HG03025 (cell line): ENCODE data around the gene ZNF526.

ENCODE experiments used
- ATAC-seq: cut with Tn5 transposase; IDR thresholded peaks from one replicate; pipeline ENCODE4 v1.9.1; 2021; ENCODE audit warnings: mild to moderate bottlenecking, moderate library complexity; ENCODE audit not compliant: unreplicated experiment, low FRiP score

ZNF526 gene

GRCh38 chr19:42220751-42221097, 612 bp downstream of the ZNF526 start:
- ATAC-seq: no peak

GRCh38 chr19:42224940-42225717, 5.0 kb downstream of the ZNF526 start:
- ATAC-seq: no peak

DNA sequence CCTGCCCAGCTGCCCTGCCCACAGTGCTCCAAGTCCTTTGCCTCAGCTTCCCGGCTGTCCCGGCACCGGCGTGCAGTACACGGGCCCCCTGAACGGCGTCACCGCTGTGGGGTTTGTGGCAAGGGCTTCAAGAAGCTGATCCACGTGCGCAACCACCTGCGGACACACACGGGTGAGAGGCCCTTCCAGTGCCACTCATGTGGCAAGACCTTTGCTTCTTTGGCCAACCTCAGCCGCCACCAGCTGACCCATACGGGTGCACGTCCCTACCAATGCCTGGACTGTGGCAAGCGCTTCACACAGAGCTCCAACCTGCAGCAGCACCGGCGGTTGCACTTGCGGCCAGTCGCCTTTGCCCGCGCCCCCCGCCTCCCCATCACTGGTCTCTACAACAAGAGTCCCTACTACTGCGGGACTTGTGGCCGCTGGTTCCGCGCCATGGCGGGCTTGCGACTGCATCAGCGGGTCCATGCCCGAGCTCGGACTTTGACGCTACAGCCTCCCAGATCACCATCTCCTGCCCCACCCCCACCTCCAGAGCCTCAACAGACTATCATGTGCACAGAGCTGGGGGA, 5.7 kb downstream of the ZNF526 start:
- ATAC-seq: no peak

DNA sequence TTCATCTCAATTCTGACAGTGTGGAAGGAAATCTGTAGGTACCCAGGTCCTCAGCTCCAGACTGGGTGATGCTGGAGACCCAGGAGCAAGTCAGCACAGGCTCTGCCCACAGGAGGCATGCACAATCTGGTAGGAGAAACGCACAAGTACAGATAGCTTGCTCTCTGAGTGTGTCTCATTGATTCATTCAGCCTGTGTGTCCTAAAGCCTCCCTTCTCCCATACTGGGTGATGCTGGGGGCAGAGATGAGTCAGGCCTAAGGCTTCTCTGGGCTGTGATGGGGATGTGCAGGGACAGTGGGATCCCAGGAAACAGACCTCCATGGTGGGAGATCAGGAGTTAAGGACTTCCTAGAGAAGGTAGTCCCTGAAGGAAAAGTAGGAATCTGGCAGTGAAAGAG, 6.8 kb downstream of the ZNF526 start:
- no peak for ATAC-seq

GRCh38 chr19:42228641-42229040, 8.5 kb downstream of the ZNF526 start:
- no peak for ATAC-seq

- no peak for ATAC-seq
These were observed 9.3 kb downstream of the ZNF526 start for GRCh38 chr19:42229301-42229854.

DNA sequence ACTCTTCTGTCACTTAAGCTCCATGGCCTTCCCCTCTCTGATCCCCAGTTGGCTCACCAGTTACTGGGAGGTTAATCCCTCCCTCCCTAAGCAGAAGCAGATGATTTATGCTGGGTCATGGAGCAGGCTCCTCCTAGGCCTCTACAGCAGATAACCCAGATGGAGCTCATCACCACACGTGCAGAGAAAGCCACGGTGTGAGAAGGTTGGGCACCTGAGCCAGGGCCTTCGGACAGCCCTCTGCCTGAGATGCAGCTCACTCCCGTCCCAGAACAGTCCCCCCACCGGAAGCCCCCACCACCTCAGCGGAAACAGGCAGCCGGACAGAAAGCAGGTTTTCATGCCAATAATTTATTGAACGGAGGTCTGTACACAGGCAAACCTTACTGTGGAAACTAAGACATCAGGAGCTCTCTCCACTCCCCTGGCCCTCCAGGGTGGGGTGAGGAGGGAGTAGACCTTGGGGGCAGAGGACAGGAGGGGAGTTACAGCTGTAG, 9.8 kb downstream of the ZNF526 start:
- ATAC-seq: no peak

DNA sequence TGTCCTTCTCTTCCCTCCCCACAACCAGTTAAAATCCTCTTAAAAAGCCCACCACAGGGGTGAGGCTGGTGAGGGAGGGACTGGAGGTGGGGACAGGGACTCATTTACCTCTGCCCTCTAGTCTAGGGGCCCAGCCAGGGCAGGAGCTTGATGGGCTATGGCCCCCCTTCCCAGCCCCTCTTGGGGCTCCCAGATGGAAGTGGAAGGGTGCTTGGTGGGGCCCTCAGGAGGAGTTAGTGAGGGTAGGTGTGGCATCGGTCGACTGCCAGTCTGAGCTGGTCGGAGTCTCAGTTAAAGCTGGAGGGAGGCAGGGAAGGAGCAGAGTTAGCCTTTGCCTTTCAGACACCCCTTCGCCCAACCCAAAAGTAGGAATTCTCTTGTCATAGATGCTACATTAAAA, 10.5 kb downstream of the ZNF526 start:
- ATAC-seq: no peak

DNA sequence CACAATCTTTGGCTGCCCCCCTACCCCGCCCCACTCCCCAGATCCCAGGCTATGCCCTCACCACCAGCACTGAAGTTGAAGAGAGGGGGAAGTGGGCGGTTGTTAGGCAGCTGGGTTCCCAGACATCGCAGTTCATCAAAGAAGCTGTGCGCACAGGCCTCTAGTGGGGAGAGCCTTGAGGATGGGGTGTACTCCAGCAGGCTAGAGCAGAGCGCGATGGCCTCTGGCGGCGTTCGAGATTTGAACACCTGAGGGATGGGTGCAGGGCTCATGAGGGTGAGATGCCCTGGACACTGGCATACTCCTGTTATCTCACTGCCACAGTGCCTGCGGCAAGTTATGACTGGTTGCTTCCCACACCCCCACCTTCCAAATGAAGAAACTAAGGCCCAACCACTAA, 12.3 kb downstream of the ZNF526 start:
- no peak for ATAC-seq

DNA sequence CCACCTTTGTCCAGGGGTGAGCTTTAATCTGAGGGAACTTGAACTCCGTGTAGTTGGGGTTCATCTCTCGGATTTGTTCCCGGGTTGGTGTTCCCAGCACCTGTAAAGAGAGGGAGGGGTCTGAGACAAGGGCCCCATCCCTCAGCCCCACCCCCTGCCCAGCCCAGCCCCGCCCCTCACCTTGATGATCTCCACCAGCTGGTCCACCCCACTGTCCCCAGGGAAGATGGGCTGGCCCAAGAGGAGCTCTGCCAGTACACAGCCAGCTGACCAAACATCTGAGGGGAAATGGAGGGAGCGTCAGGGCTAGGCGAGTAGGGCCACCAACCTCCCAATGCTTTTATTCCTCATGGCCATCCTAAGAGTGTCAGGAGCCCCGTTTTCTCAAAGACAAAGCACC, 13.0 kb downstream of the ZNF526 start:
- ATAC-seq: no peak

DNA sequence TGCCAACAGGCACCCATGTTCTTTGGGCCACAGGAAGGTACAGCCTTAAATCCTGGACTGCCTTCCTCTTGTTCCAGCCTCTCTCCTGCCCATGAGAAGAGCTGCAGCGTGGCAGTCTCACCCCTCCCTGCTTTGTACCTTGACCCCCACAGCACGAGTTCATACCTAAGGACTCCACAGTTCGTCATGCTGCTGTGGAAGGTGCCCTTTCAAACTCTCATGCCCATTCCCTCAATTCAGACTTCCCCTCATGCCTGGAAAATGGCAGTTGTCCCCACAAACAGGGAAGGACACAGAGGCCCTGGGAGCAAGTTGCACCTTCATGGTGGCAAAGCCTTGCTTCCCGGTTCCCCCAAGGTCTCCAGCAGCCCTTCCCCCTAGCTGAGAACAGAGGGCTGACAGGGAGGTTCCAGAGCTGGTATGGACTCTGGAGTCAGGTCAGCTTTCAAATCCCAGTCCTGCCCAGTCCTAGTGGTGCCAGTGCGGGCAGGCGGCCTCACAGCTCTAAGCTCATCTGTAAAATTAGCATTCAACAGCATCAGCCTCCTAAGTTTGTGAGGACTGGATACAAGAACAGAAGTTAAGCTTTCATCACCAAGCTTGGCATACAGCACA, 13.7 kb downstream of the ZNF526 start:
- ATAC-seq: no peak

DNA sequence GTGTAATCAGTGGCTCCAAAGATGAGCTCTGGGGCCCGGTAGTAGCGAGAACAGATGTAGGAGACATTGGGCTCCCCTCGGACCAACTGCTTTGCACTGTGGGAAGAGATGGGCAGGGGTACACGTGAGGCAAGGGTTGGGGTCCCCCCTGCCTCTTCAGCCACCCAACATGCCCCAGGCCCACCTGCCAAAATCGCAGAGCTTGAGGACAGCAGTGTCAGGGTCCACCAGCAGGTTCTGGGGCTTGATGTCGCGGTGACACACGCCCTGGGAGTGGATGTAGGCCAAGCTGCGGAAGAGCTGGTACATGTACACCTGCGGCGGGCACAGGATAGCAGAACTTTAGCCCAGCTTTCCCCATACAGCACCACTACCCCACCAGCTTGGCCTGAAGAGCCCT, 14.3 kb downstream of the ZNF526 start:
- no peak for ATAC-seq

GRCh38 chr19:42235181-42235580, 15.1 kb downstream of the ZNF526 start:
- no peak for ATAC-seq

DNA sequence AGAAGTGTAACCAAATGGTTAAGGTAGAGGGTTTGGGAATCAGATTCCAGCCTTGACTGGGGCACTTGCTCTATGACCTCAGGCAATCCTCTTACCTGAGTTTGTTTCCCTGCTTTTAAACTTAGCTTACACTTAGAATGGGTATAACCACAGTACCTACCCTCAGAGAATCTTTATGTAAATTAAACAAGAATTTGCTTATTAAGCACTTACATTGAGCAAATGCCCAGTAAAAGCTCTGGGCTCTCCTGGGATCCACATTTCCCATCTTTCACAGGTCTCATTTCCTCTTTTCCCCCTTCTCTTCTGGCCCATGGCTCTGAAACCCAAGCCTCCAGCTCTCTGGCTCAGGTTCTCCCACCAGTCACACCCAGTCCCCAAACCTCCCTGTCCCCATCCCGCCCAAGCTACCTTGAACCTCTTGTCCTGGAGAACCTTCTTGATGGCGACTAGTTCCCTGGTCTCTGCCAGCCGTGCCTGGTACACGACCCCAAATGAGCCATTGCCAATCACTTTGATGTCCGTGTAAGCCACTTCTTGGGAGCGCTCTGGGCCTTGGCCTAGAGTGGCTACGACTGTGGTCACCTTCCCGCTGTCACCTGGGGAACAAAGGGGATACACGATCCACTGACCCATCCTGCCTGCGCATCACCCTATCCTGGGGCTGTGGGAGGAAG, 19.6 kb downstream of the ZNF526 start:
- no peak for ATAC-seq

DNA sequence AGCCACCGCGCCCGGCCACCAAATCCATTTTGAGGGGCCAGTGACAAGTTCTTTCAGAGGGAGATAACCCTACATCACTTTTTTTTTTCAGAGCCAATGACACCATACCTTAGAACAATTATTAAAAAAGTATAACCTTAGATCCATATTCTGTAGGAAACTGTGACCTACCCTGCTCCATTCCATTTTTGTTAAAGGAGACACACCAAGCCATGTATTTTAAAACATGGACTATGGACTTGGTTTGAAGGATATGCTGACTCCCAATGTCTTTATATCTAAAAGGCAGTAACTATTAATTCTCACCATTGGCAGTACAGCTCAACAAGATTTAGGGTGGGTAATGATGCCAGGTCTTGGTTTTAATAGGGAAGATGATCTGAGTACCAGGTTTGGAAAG, 21.2 kb downstream of the ZNF526 start:
- ATAC-seq: no peak

DNA sequence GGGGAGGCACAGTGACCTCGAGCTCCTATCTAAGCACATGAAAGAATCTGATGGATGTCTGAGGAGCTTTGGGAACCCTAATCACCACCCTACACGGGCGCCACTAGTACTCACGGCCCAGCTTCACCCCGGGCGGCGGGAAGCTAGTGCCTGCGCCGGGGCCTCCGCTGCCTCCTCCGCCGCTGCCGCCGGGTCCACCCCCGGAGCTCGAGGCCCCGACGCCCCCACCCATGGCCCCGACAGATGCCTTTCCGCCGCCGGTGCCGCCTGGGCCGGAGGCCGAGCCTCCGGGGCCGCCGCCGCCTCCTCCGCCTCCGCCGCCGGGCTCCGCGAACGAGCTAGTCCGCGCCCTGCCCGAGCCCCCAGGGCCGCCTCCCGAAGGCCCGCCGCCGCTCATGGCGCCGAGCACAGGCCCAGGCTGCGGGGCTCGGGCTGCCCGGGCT, 22.0 kb downstream of the ZNF526 start:
- ATAC-seq: no peak

DNA sequence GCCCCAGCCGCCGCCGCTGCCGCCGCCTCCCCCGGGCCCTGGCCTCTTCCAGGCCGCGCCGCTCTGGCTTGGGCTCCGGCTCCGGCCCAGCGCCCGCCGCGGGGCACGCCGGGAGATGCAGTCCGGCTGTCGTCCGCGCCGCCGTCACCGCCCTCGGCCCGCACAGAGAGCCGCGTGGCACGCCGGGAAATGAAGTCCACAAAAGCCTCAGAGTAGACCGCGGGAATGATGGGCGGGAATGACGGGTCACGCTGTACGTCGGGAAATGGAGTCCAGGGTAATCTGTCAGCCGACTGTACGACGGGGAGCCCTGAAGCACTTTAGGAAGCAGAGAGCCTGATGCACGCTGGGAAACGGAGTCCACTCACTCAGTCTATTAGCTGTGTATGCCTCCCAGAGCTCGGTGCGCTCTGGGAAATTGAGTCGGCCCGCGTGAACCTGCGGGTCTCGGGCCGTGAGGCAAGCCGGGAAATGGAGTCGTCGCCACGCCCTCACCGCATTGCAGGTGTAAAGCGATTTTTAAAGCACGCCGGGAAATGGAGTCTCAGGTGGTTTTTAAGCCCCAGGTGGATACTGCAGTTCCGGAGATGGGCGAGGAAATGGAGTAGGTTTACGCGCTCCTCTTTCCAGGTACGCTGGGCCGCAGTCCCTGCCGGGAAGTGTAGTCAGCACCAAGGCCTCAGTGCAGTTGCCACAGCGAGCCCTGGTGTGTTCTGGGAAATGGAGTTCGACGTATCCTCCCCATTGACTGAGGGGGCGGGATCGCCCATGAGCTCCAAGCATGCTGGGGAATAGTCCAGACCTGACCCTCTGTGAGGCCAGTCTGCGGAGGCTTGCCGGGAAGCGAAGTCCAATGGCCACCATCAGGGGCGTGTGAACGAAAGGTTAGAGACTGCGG, 22.6 kb downstream of the ZNF526 start, which contains the start of gene GSK3A:
TSS of gene GSK3A (minus strand) at position 91 of the 898 bp plus-strand sequence. CDS start 137 bp downstream, outside the sequence.
- peak; percentile 58 for ATAC-seq

DNA sequence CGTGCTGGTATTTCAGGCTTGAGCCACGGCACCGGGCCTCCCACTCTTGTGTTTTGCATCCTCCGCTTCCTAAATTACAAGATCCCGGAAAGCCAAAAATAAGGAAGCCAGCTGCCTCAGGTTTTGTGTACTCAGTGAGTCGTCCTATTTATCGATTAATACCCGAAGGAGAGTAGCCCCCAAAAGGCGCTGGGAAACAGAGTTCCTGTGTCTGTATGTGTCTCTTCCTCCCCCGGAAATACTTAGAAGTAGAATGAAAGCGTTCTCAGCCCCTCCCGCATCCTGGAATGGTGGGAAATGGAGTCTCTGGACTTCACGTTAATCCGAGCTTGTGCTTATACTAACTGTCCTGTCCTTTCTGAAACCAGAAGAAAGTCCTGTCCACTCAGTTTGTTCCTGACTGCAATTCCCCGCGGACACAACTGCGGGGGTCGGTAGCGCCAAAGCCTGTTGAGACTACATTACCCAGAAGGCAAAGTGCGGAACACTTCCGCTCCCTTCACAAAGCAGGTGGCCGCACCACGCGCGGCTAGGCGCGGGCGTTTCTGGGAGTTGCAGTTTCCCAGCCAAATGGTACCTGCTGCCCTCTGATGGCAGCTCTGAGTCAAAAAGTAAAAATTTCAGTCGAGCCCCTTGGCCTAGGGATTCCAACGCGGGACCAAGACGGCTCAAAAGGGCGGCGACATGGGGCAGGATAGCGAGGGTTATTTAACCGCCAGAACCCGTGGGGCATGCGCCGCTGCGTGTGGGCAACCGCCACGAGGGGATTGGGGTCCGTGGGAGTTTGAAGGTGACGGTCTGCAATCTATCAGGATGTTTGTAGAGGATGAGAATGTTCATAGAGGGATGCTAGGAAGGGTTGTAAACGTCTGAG, 24.5 kb downstream of the ZNF526 start:
- ATAC-seq: peak; percentile 27

- ATAC-seq: no peak
These were observed 25.1 kb downstream of the ZNF526 start for GRCh38 chr19:42245231-42245630.
